ENCODE measurements around the gene AGT.

- TF ChIP-seq CTCF (conservative IDR thresholded peaks at IDR 0.05 in 1 of 2, IDR thresholded peaks at IDR 0.05 in 1 of 2; ENCODE audit: extremely low read depth in 1 of 2, insufficient read depth in 1 of 2, low read depth in 1 of 2, low read length in 2 of 2) (no peak), EZH2 (IDR thresholded peaks at IDR 0.05; ENCODE audit: borderline replicate concordance, low read length) (no peak)
These were observed 33.5 kb downstream of the AGT start for GRCh38 chr1:230680300-230681025.
